K562 (cell line): ENCODE results near the gene MTREX.

ENCODE experiments used
- ATF1 ChIP-seq, 2 experiments: fragments of 450-650 bp in 1 of 2; IDR thresholded peaks; 2 replicates each; pipeline ENCODE4 v1.6.1; 2016; ENCODE audit warnings: missing compliant biosample characterization in 1 of 2, missing genetic modification characterization in 1 of 2
- BACH1 ChIP-seq: fragments of 200-800 bp; sonication (Bioruptor generic); IDR thresholded peaks from 2 replicates; pipeline ENCODE4 v1.6.1; 2016; ENCODE audit warnings: missing genetic modification characterization, missing compliant biosample characterization
- BRD4 ChIP-seq: fragments of 200-600 bp; sonication (generic); IDR thresholded peaks from 2 replicates; pipeline ENCODE4 v1.6.1; 2017; ENCODE audit warnings: inconsistent platforms
- CBX2 ChIP-seq: fragments of 200-600 bp; sonication (generic); IDR thresholded peaks from one replicate; pipeline ENCODE4 v1.6.1; 2012; ENCODE audit warnings: mild to moderate bottlenecking, low read length, inconsistent platforms; ENCODE audit not compliant: insufficient read depth, poor library complexity, severe bottlenecking
- CTCF ChIP-seq, 3 experiments: IDR thresholded peaks in 2 of 3; conservative IDR thresholded peaks in 1 of 3; 2 replicates each; pipeline ENCODE4 v1.5.1; 2011 to 2012; ENCODE audit warnings: low read length in 3 of 3, mild to moderate bottlenecking in 3 of 3, control low read depth in 2 of 3, improper control_type of control experiment in 1 of 3, inconsistent platforms in 1 of 3, low read depth in 1 of 3, mixed read lengths in 1 of 3, moderate library complexity in 1 of 3; ENCODE audit not compliant: insufficient read depth in 2 of 3
- NR1H2 ChIP-seq: sonication (generic); formaldehyde crosslinking; IDR thresholded peaks from 2 replicates; pipeline ENCODE4 v1.4.0; 2020; ENCODE audit warnings: mild to moderate bottlenecking, missing genetic modification reagents
- PKNOX1 ChIP-seq: fragments of 450-650 bp; IDR thresholded peaks from 2 replicates; pipeline ENCODE4 v1.6.1; 2016
- TARDBP ChIP-seq: fragments of 450-650 bp; IDR thresholded peaks from 2 replicates; pipeline ENCODE4 v1.6.1; 2016
- YY1 ChIP-seq, 3 experiments: IDR thresholded peaks; 2 replicates each; pipeline ENCODE4 v1.6.1; 2011; ENCODE audit warnings: low read length in 2 of 3, mild to moderate bottlenecking in 2 of 3, moderate library complexity in 2 of 3, borderline replicate concordance in 1 of 3, control low read depth in 1 of 3, low read depth in 1 of 3; ENCODE audit not compliant: insufficient read depth in 3 of 3, insufficient replicate concordance in 2 of 3, control insufficient read depth in 1 of 3, insufficient read length in 1 of 3; ENCODE audit errors: extremely low read depth in 1 of 3
- ZFP91 ChIP-seq: sonication (generic); formaldehyde crosslinking; IDR thresholded peaks from 2 replicates; pipeline ENCODE4 v1.8.0; 2022; ENCODE audit warnings: mild to moderate bottlenecking, missing genetic modification reagents
- ZNF224 ChIP-seq: sonication (generic); formaldehyde crosslinking; IDR thresholded peaks from 2 replicates; pipeline ENCODE4 v1.8.0; 2022; ENCODE audit warnings: mild to moderate bottlenecking, missing genetic modification reagents
- TF ChIP-seq, protein P1 (sequence below), 2 experiments: fragments of 450-650 bp in 1 of 2; sonication (generic) in 1 of 2; formaldehyde crosslinking in 1 of 2; IDR thresholded peaks in 1 of 2; conservative IDR thresholded peaks in 1 of 2; 2 replicates each; pipeline versions ENCODE4 v1.6.1 to v1.8.1; 2016 to 2023; ENCODE audit warnings: mild to moderate bottlenecking in 2 of 2, moderate library complexity in 2 of 2, inconsistent platforms in 1 of 2, missing genetic modification reagents in 1 of 2
- TF ChIP-seq, protein P2 (sequence below): fragments of 250-450 bp; sonication (Bioruptor Pico); IDR thresholded peaks from 2 replicates; pipeline ENCODE4 v1.5.0; 2021; ENCODE audit warnings: mild to moderate bottlenecking, borderline replicate concordance
- TF ChIP-seq, protein P3 (sequence below): fragments of 250-450 bp; sonication (Bioruptor Pico); IDR thresholded peaks from 2 replicates; pipeline ENCODE4 v1.9.0; 2021; ENCODE audit warnings: mild to moderate bottlenecking, inconsistent platforms

DNA sequence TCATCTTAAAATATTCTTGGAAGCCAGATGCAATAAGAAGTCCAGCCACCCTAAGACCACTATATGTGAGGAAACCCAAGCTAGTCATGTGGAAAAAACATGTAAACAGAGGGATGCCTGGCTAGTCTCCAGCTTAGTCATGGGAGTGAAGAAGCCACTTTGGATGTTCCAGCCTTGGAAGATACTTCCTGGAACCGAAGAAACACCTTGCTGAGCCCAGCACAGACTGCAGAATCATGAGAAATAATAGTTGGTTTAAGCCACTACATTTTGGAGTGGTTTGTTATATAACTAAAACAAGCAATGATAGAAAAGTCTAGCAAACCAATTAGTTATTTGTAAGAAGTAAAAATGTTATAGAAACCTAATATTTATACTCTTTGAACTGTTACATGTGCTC lies 12.9 kb upstream of the MTREX start:
- no peak for TF ChIP-seq BACH1 (tag)
- no peak for TF ChIP-seq CTCF (IDR thresholded peaks at IDR 0.05 in 2 of 3, conservative IDR thresholded peaks at IDR 0.05 in 1 of 3; ENCODE audit: insufficient read depth in 2 of 3, low read depth in 1 of 3, low read length in 3 of 3)
- no peak for TF ChIP-seq NR1H2
- TF ChIP-seq ATF1 (CRISPR knock-in tag; IDR thresholded peaks at IDR 0.05), result no peak
- no peak for TF ChIP-seq ATF1 (tag; IDR thresholded peaks at IDR 0.05)
- no peak for TF ChIP-seq ZFP91 (CRISPR knock-in tag)
- no peak for TF ChIP-seq BRD4
- TF ChIP-seq, protein P1, sequence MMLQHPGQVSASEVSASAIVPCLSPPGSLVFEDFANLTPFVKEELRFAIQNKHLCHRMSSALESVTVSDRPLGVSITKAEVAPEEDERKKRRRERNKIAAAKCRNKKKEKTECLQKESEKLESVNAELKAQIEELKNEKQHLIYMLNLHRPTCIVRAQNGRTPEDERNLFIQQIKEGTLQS (IDR thresholded peaks at IDR 0.05), result no peak
- TF ChIP-seq, protein P1 (CRISPR knock-in tag; conservative IDR thresholded peaks at IDR 0.05), result no peak
- TF ChIP-seq CBX2, result no peak
- no peak for TF ChIP-seq ZNF224
- TF ChIP-seq, protein P2, sequence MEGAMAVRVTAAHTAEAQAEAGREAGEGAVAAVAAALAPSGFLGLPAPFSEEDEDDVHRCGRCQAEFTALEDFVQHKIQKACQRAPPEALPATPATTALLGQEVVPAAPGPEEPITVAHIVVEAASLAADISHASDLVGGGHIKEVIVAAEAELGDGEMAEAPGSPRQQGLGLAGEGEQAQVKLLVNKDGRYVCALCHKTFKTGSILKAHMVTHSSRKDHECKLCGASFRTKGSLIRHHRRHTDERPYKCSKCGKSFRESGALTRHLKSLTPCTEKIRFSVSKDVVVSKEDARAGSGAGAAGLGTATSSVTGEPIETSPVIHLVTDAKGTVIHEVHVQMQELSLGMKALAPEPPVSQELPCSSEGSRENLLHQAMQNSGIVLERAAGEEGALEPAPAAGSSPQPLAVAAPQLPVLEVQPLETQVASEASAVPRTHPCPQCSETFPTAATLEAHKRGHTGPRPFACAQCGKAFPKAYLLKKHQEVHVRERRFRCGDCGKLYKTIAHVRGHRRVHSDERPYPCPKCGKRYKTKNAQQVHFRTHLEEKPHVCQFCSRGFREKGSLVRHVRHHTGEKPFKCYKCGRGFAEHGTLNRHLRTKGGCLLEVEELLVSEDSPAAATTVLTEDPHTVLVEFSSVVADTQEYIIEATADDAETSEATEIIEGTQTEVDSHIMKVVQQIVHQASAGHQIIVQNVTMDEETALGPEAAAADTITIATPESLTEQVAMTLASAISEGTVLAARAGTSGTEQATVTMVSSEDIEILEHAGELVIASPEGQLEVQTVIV (CRISPR knock-in tag), result no peak
- no peak for TF ChIP-seq YY1 (IDR thresholded peaks at IDR 0.05; ENCODE audit: borderline replicate concordance in 1 of 3, control insufficient read depth in 1 of 3, extremely low read depth in 1 of 3, insufficient read depth in 3 of 3, insufficient read length in 1 of 3, insufficient replicate concordance in 2 of 3, low read depth in 1 of 3, low read length in 2 of 3)
- TF ChIP-seq, protein P3, sequence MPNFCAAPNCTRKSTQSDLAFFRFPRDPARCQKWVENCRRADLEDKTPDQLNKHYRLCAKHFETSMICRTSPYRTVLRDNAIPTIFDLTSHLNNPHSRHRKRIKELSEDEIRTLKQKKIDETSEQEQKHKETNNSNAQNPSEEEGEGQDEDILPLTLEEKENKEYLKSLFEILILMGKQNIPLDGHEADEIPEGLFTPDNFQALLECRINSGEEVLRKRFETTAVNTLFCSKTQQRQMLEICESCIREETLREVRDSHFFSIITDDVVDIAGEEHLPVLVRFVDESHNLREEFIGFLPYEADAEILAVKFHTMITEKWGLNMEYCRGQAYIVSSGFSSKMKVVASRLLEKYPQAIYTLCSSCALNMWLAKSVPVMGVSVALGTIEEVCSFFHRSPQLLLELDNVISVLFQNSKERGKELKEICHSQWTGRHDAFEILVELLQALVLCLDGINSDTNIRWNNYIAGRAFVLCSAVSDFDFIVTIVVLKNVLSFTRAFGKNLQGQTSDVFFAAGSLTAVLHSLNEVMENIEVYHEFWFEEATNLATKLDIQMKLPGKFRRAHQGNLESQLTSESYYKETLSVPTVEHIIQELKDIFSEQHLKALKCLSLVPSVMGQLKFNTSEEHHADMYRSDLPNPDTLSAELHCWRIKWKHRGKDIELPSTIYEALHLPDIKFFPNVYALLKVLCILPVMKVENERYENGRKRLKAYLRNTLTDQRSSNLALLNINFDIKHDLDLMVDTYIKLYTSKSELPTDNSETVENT (CRISPR knock-in tag), result no peak
- TF ChIP-seq PKNOX1, result no peak
- TF ChIP-seq TARDBP, result no peak
